GM21786 (cell line): ENCODE results near the gene CD58.
"Not testable (repeated sequence)": the region's sequence is repeated elsewhere in the genome, so short reads cannot be mapped to it uniquely, and the experiment has no call there.

Source experiments
- ATAC-seq: cut with Tn5 transposase; IDR thresholded peaks from one replicate; pipeline ENCODE4 v1.9.1; 2021; ENCODE audit not compliant: unreplicated experiment

CD58 gene

DNA sequence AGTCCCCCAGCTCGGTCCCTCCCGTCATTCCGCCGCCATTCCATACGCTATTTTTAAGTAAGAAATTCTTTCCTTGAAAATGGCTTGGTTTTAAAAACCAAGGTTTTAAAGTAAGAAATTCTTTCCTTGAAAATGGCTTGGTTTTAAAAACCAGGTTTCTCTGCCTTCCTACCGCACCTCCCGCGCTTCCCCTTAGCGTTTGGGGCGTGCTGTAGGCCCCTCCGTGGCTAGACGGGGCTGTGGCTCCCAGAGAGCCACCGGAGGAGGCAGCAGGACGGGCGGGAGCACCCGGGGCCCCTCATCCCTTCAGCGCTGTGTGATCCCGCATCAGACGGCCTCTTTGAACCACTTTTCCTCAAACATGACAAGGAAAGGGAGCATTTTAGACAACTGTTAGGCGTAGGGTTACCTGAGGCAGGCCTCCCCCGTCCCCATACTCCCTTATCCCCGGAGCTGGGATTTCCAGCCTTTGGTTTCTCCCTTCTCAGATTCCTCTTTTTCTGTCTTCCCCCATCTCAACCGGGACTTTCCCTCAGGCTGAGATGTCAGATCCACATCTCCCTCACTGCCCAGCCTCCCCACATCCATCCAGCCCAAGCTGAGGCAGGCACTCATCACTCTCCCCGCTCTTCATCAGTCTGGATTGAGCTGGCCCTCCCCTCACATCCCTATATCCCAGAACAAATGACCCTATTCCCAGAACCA lies 541 bp upstream of the CD58 start:
- ATAC-seq: no peak

GRCh38 chr1:116569776-116570357 lies 959 bp downstream of the CD58 start:
- no peak for ATAC-seq

- no peak for ATAC-seq
Measured at GRCh38 chr1:116569381-116569670, 1.5 kb downstream of the CD58 start.

- no peak for ATAC-seq
Measured at GRCh38 chr1:116568662-116569380, 2.0 kb downstream of the CD58 start.

GRCh38 chr1:116567790-116568661 lies 2.8 kb downstream of the CD58 start:
- ATAC-seq: peak; percentile 18

- no peak for ATAC-seq
Measured at GRCh38 chr1:116565222-116565621, 5.6 kb downstream of the CD58 start.

GRCh38 chr1:116564426-116564825 lies 6.4 kb downstream of the CD58 start:
- no peak for ATAC-seq

GRCh38 chr1:116562465-116562864 lies 8.4 kb downstream of the CD58 start:
- not testable (repeated sequence) for ATAC-seq

- ATAC-seq: no peak
Measured at GRCh38 chr1:116561563-116561962, 9.3 kb downstream of the CD58 start.

DNA sequence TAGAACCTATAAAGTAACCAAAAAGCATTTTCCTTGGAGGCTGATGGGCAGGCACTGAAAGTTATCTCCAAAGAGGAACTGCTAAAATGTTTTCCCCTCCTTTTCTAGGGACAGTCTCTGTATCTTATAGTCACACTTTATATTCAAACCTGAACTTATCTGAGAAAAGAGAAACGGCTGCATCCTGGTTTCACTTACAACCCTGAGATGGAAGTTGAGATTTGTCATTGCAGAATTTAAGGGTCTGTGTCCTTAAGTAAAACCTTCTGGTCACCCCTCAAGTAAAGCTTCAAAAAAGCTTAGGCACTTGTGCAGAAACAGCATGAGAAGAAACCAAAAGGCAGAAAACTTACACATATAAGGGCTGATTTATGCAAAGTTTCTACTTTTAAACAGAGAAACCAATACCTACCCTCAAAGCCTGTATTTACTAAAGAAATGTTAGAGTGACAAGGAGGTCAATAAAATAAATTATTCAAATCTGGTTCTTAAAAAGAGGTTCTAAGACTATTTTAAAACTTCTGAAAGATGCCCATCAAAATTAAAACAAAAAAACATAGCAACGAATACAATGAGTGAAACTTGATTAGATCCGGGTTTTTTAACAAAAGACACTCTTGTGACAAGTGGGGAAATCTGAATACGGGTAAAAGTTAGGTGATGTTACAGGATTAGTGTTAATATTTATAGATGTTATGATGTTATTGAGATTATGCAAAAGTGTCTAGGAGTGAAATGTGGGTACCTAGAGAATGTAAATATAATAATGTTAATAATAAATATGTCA lies 9.9 kb downstream of the CD58 start:
- ATAC-seq: no peak

- peak; percentile 30 for ATAC-seq
Measured at GRCh38 chr1:116559304-116559761, 11.5 kb downstream of the CD58 start.

DNA sequence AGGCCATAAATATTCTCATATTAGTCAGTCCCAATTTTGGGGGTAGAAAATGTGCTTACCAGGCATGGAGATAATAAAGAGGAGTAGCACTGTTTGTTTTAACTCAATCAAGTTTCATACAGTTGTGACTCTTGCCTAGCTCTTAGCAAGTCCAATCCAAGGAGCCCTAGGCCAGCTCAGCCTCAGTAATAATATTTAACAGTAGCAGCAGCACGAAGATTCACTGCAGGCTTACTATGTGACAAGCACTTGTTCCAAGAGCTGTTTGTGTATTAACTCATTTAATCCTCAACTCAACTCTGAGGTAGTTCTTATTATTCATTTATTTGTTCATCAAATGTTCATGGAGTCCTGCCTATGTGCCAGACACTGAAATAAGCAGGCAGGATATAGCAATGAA lies 12.3 kb downstream of the CD58 start:
- no peak for ATAC-seq

DNA sequence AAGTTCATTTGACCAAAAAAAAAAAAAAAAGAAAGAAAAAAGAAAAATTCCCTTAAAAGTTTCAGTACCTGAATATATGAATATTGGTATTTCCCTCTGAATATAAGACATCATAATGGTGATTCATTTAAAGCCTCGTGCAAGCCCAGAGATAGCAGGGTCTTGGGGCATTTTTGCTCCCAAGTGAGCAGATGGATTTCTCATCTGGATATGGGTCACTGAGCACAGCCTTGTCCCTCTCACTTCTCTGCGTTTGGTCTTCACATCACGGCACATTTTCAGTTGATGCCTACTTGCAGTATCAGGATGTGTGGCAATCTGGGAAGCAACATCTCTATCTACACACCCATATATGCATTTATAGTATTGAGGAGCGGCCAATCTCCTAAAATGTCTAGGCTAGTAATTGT lies 12.7 kb downstream of the CD58 start:
- ATAC-seq: no peak

DNA sequence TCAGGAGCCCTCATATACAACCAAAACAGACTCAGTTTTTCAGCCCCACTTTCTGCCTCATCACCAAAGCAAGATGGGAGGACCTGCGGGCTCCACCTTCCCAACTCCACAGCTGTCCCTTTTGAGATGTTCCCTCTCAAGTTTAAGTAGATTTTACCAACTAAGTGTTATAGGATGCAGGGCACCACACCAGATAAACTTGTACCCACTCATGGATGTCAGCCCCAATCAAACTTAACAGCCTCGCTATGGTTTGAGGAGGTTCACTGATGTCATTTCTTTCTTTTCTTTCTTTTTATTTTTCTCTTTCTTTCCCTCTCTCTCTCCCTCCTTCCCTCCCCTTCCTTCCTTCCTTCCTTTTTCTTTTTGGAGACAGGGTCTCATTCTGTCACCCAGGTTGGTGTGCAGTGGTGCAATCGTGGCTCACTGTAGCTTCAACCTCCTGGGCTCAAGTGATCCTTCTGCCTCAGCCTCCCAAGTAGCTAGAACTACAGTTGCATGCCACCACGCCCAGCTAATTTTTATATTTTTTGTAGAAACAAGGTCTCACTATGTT lies 13.4 kb downstream of the CD58 start:
- ATAC-seq: no peak

- peak; percentile 61 for ATAC-seq
Measured at GRCh38 chr1:116556289-116557006, 14.4 kb downstream of the CD58 start.

GRCh38 chr1:116554924-116555323 lies 15.9 kb downstream of the CD58 start:
- ATAC-seq: no peak

DNA sequence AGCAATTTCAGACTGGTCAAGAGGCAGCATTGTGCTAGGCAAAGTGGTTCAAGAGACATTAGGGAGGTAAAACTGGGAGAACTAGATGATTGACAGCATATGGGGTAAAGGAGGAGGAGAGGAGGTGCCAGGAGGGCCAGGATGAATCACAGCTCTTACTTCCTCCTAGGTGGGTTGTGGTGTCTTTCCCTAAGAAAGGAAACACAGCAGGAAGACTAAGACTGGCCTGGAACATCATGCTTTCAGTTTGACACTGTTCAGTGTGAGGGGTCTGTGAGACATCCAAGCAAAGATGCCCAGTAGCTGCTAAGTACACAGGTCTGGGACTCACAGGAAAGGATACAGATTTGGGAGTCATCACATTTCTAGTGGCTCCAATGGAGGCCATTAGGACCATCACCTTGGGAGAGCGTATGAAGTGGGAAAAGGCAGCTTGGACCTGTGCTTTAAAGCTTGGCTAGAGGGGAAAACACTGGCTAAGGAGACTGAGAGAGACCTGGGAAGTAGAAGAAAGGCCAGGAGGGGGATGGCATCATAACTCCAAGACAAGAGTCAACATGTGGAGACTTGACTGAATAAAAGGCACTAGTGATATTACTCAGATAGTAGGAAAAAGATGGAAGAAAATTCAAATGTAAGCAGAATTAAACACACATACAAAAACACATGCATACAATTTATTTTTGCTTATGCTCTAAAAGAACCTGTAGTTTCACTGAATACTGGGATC lies 17.3 kb downstream of the CD58 start:
- no peak for ATAC-seq

- ATAC-seq: no peak
Measured at GRCh38 chr1:116546354-116546977, 24.4 kb downstream of the CD58 start.

DNA sequence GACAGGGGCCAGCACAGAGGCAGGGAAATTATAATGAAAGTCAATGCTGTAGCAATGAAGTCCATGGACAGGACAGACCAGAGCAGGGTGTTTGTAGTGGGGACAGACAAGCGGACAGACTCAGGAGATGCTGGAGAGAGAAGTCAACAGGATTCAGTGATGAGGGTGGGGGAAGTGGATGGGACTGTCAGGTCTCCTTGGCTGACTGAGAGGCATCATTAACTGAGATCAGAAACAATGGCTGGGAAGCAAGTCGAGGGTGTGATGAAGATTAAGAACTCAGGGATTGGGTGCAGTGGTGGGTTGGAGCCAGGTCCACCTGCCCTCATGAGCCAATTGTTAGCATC lies 25.5 kb downstream of the CD58 start:
- peak; percentile 20 for ATAC-seq
